H1 (cell line): ENCODE results near the gene ACAP2.

Experiments
- BRCA1 ChIP-seq: IDR thresholded peaks from 2 replicates; pipeline ENCODE4 v1.6.1; 2012; ENCODE audit warnings: low read depth, low read length, improper control_type of control experiment
- CHD2 ChIP-seq: IDR thresholded peaks from 2 replicates; pipeline ENCODE4 v1.6.1; 2012; ENCODE audit warnings: low read length, improper control_type of control experiment
- CREB1 ChIP-seq: IDR thresholded peaks from 2 replicates; pipeline ENCODE4 v1.6.1; 2012; ENCODE audit warnings: inconsistent platforms
- EP300 ChIP-seq, 2 experiments: IDR thresholded peaks; 1 replicate in 1 of 2; 2 replicates in 1 of 2; pipeline ENCODE4 v1.6.1; 2011 to 2012; ENCODE audit warnings: low read depth in 2 of 2, low read length in 2 of 2, mild to moderate bottlenecking in 2 of 2, borderline replicate concordance in 1 of 2, inconsistent platforms in 1 of 2, moderate library complexity in 1 of 2
- EZH2 ChIP-seq: fragments of 200-600 bp; sonication (generic); IDR thresholded peaks from 2 replicates; pipeline ENCODE4 v1.7.1; 2012; ENCODE audit warnings: low read depth, mild to moderate bottlenecking, moderate library complexity, low read length, inconsistent platforms; ENCODE audit not compliant: severe bottlenecking
- PHF8 ChIP-seq: fragments of 200-600 bp; sonication (generic); conservative IDR thresholded peaks from 2 replicates; pipeline ENCODE4 v1.7.1; 2012; ENCODE audit warnings: low read depth, mild to moderate bottlenecking, inconsistent platforms, low read length, moderate library complexity
- POLR2A ChIP-seq, 2 experiments: IDR thresholded peaks; 1 replicate in 1 of 2; 2 replicates in 1 of 2; pipeline ENCODE4 v1.6.1; 2011; ENCODE audit warnings: low read depth in 2 of 2, low read length in 2 of 2, mild to moderate bottlenecking in 2 of 2; ENCODE audit errors: control extremely low read depth in 1 of 2
- RFX5 ChIP-seq: IDR thresholded peaks from 2 replicates; pipeline ENCODE4 v1.6.1; 2011; ENCODE audit warnings: low read depth, low read length, improper control_type of control experiment, borderline replicate concordance
- SP1 ChIP-seq: IDR thresholded peaks from 2 replicates; pipeline ENCODE4 v1.6.1; 2011; ENCODE audit warnings: low read depth, low read length
- SUZ12 ChIP-seq: fragments of 200-600 bp; sonication (generic); IDR thresholded peaks from 2 replicates; pipeline ENCODE4 v1.6.1; 2012; ENCODE audit warnings: mild to moderate bottlenecking, inconsistent platforms, low read length, moderate library complexity, mixed read lengths
- TBP ChIP-seq: IDR thresholded peaks from 2 replicates; pipeline ENCODE4 v1.6.1; 2011; ENCODE audit warnings: low read depth, low read length, improper control_type of control experiment
- TF ChIP-seq, protein P1 (sequence below), 3 experiments: IDR thresholded peaks; 1 replicate in 2 of 3; 2 replicates in 1 of 3; pipeline versions ENCODE4 v1.5.1 to v1.6.1; 2011; ENCODE audit warnings: low read length in 3 of 3, mild to moderate bottlenecking in 3 of 3, inconsistent platforms in 2 of 3, low read depth in 1 of 3, moderate library complexity in 1 of 3; ENCODE audit not compliant: insufficient read depth in 1 of 3; ENCODE audit errors: control extremely low read depth in 1 of 3
- TF ChIP-seq, protein P2 (sequence below): IDR thresholded peaks from 2 replicates; pipeline ENCODE4 v1.6.1; 2011; ENCODE audit warnings: low read length, improper control_type of control experiment

DNA sequence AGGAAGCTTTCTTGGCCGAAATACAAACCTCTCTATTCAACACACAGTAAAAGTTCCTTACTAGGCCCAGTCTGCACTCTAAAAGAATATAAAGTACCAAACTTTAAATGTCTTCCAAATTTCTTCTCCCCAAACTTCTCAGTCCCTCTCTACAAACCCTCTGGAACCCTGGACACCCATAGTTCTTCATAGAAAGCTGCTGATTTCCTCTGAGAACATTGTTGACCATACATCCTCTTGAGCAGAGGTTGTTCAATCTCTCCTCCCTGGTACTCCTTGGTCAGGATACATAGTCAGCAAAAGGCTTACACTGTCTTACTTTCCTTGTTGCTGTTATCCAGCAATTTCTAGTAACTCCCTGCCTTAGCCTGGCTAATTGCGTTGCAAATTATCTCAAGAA lies 3.1 kb upstream of the ACAP2 start:
- TF ChIP-seq PHF8 (no peak), RFX5 (no peak), POLR2A (IDR thresholded peaks at IDR 0.05; ENCODE audit: control extremely low read depth in 1 of 2, low read depth in 2 of 2, low read length in 2 of 2) (no peak), CHD2 (no peak), BRCA1 (no peak), EZH2 (no peak), CREB1 (no peak), TBP (no peak), SP1 (no peak), EP300 (IDR thresholded peaks at IDR 0.05; ENCODE audit: borderline replicate concordance in 1 of 2, low read depth in 2 of 2, low read length in 2 of 2) (no peak), SUZ12 (no peak)
- TF ChIP-seq, protein P1, sequence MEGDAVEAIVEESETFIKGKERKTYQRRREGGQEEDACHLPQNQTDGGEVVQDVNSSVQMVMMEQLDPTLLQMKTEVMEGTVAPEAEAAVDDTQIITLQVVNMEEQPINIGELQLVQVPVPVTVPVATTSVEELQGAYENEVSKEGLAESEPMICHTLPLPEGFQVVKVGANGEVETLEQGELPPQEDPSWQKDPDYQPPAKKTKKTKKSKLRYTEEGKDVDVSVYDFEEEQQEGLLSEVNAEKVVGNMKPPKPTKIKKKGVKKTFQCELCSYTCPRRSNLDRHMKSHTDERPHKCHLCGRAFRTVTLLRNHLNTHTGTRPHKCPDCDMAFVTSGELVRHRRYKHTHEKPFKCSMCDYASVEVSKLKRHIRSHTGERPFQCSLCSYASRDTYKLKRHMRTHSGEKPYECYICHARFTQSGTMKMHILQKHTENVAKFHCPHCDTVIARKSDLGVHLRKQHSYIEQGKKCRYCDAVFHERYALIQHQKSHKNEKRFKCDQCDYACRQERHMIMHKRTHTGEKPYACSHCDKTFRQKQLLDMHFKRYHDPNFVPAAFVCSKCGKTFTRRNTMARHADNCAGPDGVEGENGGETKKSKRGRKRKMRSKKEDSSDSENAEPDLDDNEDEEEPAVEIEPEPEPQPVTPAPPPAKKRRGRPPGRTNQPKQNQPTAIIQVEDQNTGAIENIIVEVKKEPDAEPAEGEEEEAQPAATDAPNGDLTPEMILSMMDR (IDR thresholded peaks at IDR 0.05; ENCODE audit: control extremely low read depth in 1 of 3, insufficient read depth in 1 of 3, low read depth in 1 of 3, low read length in 3 of 3), result no peak
- TF ChIP-seq, protein P2, sequence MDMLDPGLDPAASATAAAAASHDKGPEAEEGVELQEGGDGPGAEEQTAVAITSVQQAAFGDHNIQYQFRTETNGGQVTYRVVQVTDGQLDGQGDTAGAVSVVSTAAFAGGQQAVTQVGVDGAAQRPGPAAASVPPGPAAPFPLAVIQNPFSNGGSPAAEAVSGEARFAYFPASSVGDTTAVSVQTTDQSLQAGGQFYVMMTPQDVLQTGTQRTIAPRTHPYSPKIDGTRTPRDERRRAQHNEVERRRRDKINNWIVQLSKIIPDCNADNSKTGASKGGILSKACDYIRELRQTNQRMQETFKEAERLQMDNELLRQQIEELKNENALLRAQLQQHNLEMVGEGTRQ, result no peak
